ENCODE measurements around the gene PLXNA2.

The PLXNA2 gene

DNA sequence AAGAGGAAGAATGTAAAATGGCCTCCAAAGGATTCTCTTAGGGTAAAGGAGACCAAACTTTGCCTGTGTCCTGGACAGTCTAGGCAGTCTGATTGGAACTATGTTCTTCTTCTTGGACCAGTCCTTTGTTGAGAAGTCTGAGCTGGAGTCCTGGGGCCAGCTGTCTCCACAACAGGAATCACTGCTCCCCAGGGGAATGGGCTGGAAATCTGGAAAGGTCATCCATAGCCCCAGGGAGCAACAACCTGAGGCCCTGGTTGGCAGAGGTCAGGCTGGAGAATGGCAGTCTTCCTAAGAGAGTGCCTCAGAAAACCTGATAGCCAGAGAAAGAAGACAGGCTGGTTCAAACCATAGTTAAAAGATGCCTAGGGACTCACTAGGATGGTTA lies 68.7 kb downstream of the PLXNA2 start:
- DNase-seq = no peak

- DNase-seq = no peak
Measured at GRCh38 chr1:208174731-208175507, 69.3 kb downstream of the PLXNA2 start.

DNA sequence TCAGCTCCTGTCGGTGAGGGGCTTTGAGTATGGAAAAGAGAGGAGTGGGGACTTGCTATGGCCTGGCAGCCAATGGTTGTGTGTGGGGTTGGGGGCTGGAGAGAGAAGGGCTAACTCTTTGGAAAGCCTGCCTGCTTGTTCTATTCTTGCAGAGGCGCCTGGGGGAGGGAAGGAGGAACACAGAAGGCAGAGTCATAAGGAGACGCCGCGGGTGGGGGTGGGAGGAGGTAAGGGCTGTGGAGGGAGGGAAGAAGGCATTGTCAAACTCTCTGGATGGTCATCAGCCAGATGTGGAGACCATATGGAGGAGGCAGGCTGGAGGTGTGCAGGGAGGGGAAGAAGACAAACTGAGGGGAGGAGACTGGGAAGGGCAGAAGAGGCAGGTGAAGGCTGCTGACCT lies 70.0 kb downstream of the PLXNA2 start:
- DNase-seq = no peak

- no peak for DNase-seq
Measured at GRCh38 chr1:208173749-208174148, 70.4 kb downstream of the PLXNA2 start.

DNA sequence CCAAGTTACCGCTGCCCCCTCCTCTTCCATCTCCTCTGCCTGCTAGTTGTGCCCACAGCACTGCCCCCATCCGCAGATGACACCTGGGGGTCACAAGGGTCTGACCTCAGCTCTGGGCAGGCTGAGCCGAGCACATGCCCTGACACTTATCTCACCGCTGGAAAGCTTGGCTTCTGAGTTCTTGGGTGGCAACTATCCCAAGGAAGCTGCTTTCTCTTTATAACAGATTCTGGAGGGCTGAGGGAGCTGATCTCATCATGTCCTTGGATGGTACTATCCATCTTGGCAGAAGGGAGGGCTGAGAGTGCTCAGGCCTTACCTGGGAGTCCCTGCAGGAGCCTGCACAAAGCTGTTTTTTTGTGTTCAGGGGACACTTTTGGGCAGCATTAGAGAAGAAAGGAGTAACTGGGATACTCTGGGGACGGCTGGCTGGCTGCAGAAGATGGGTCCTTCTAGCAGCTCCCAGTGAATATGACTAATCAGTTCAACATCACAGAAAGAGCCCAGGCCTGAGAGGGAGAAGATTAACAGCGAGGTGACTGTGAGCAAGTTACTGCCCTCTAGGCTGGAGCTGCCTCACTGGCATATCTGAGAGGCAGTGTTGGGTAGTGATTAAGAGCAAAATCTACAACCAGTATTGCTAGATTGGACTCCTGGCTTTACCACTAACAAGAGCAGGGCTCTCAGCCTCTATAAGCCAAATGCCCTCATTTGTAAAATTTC lies 71.6 kb downstream of the PLXNA2 start:
- DNase-seq = no peak

- DNase-seq = no peak
Measured at GRCh38 chr1:208171616-208172422, 72.4 kb downstream of the PLXNA2 start.

- no peak for DNase-seq
Measured at GRCh38 chr1:208170252-208170651, 73.9 kb downstream of the PLXNA2 start.

GRCh38 chr1:208169081-208169879 lies 74.9 kb downstream of the PLXNA2 start:
- DNase-seq = no peak

- DNase-seq = no peak
Measured at GRCh38 chr1:208167261-208167869, 76.8 kb downstream of the PLXNA2 start.

GRCh38 chr1:208166340-208167138 lies 77.6 kb downstream of the PLXNA2 start:
- DNase-seq = no peak

- DNase-seq = no peak
Measured at GRCh38 chr1:208165659-208166058, 78.5 kb downstream of the PLXNA2 start.

DNA sequence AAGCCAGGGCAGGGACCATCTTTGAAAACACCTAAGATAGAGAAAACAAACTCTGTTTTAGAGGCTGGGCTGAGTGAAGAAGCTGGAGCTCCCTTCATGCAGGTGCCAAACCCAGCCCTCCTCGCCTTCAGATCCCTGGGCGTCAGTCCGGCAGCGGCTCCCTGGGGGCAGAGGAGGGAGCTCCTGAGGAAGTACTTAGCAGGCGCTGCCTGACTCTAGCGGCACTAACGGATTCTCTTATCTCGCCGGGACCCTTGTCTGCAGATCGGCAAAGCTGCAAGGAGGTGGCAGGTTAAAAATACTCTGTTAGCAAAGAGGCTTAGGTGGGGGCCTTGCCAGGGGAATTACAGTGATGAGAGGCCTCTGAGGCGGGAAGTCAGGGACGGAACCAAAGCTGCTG lies 79.6 kb downstream of the PLXNA2 start:
- DNase-seq = no peak

GRCh38 chr1:208163539-208163938 lies 80.6 kb downstream of the PLXNA2 start:
- no peak for DNase-seq

GRCh38 chr1:208162903-208163302 lies 81.3 kb downstream of the PLXNA2 start:
- no peak for DNase-seq

GRCh38 chr1:208161656-208162375 lies 82.4 kb downstream of the PLXNA2 start:
- DNase-seq = no peak

DNA sequence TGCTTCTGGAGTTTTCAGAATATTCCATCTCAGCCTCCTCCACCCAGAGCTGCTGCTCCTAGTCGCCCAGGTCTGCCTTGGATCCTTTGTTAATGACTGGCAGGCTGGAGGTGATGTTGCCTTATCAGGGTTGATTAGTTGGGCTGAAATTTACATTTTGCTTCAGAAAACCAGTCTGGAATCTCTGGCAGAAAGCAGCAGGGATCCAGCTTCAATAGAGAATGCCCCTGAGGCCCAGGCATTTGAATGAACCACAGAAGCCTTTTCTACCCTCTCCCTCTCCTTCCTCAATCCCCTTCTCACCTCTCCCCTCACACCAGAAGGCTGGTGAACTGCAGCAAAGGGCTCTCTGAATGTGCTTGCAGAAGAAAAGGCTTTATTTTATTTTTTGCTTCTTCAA lies 83.2 kb downstream of the PLXNA2 start:
- no peak for DNase-seq

GRCh38 chr1:208160259-208160819 lies 83.8 kb downstream of the PLXNA2 start:
- no peak for DNase-seq

- no peak for DNase-seq
Measured at GRCh38 chr1:208159555-208160258, 84.5 kb downstream of the PLXNA2 start.

- DNase-seq = no peak
Measured at GRCh38 chr1:208158640-208159554, 85.3 kb downstream of the PLXNA2 start.

Data from SW 1271 (cell line).